ENCODE results near the gene RUNX3.
A peak's percentile ranks its signal among the peaks of the same experiment; 100 is the strongest.

RUNX3 gene

GRCh38 chr1:24886241-24886640 is 43.8 kb downstream of the RUNX3 start:
- CTCF ChIA-PET = no interaction called here
- peaks cover 65% of the 10 kb centered on the region for H3K27me3 Mint-ChIP-seq
- no peak overlapping the region for H3K4me3 Mint-ChIP-seq
- H3K36me3 Mint-ChIP-seq = no peaks in the 10 kb centered on the region
- H3K4me1 Mint-ChIP-seq = no peaks in the 10 kb centered on the region
- peak; percentile 14 for DNase-seq
- peaks cover 4% of the 10 kb centered on the region for H3K9me3 Mint-ChIP-seq
- no peak overlapping the region for H3K27ac Mint-ChIP-seq

GRCh38 chr1:24884751-24885150 is 45.3 kb downstream of the RUNX3 start:
- Mint-ChIP-seq H3K4me1 (no peaks in the 10 kb centered on the region), H3K27me3 (peaks cover 64% of the 10 kb centered on the region), H3K4me3 (no peak overlapping the region), H3K27ac (no peak overlapping the region), H3K36me3 (no peaks in the 10 kb centered on the region), H3K9me3 (peaks cover 4% of the 10 kb centered on the region)
- CTCF ChIA-PET = interaction anchor here (1.2 kb wide), 1 partner anchor 10 kb away, joined by 3 read pairs; no protein-coding TSS in a partner anchor
- no peak for DNase-seq

GRCh38 chr1:24881034-24881433 is 49.0 kb downstream of the RUNX3 start:
- Mint-ChIP-seq H3K9me3 (peaks cover 4% of the 10 kb centered on the region), H3K4me3 (no peak overlapping the region), H3K4me1 (no peaks in the 10 kb centered on the region), H3K27me3 (peaks cover 59% of the 10 kb centered on the region), H3K27ac (no peak overlapping the region), H3K36me3 (no peaks in the 10 kb centered on the region)
- CTCF ChIA-PET = interaction anchor here (0.9 kb wide), 1 partner anchor 17 kb away, joined by 3 read pairs; no protein-coding TSS in a partner anchor
- DNase-seq = no peak

GRCh38 chr1:24878775-24879742 is 51.0 kb downstream of the RUNX3 start:
- Mint-ChIP-seq H3K27me3 (peaks cover 57% of the 10 kb centered on the region), H3K36me3 (no peaks in the 10 kb centered on the region), H3K4me3 (no peak overlapping the region), H3K27ac (no peak overlapping the region), H3K4me1 (no peaks in the 10 kb centered on the region), H3K9me3 (peaks cover 4% of the 10 kb centered on the region)
- CTCF ChIA-PET = interaction anchor here (1.2 to 1.6 kb wide), 2 partner anchors 18 to 31 kb away, joined by 3 to 5 read pairs; no protein-coding TSS in a partner anchor
- DNase-seq = peak; percentile 17

GRCh38 chr1:24878045-24878444 is 52.0 kb downstream of the RUNX3 start:
- DNase-seq = no peak
- CTCF ChIA-PET = interaction anchor here (1.6 kb wide), 1 partner anchor 19 kb away, joined by 5 read pairs; no protein-coding TSS in a partner anchor
- Mint-ChIP-seq H3K27me3 (peaks cover 54% of the 10 kb centered on the region), H3K4me3 (no peak overlapping the region), H3K4me1 (no peaks in the 10 kb centered on the region), H3K9me3 (peaks cover under 1% of the 10 kb centered on the region), H3K27ac (no peak overlapping the region), H3K36me3 (no peaks in the 10 kb centered on the region)

- CTCF ChIA-PET = interaction anchor here (0.5 kb wide), 1 partner anchor 339 kb away, joined by 4 read pairs; no protein-coding TSS in a partner anchor
- peaks cover 68% of the 10 kb centered on the region for H3K27me3 Mint-ChIP-seq
- no peak overlapping the region for H3K27ac Mint-ChIP-seq
- no peak overlapping the region for H3K4me3 Mint-ChIP-seq
- no peaks in the 10 kb centered on the region for H3K9me3 Mint-ChIP-seq
- peaks cover 1% of the 10 kb centered on the region for H3K4me1 Mint-ChIP-seq
- DNase-seq = no peak
- no peaks in the 10 kb centered on the region for H3K36me3 Mint-ChIP-seq
These were observed 54.0 kb downstream of the RUNX3 start for GRCh38 chr1:24875991-24876506.

GRCh38 chr1:24875257-24875656 is 54.8 kb downstream of the RUNX3 start:
- H3K27me3 Mint-ChIP-seq = peaks cover 71% of the 10 kb centered on the region
- no peak for DNase-seq
- no peak overlapping the region for H3K27ac Mint-ChIP-seq
- no peak overlapping the region for H3K4me3 Mint-ChIP-seq
- CTCF ChIA-PET = no interaction called here
- H3K4me1 Mint-ChIP-seq = peaks cover 6% of the 10 kb centered on the region
- H3K9me3 Mint-ChIP-seq = no peaks in the 10 kb centered on the region
- no peaks in the 10 kb centered on the region for H3K36me3 Mint-ChIP-seq

GRCh38 chr1:24874611-24875234 is 55.4 kb downstream of the RUNX3 start:
- no peaks in the 10 kb centered on the region for H3K9me3 Mint-ChIP-seq
- H3K4me1 Mint-ChIP-seq = peaks cover 6% of the 10 kb centered on the region
- H3K27me3 Mint-ChIP-seq = peaks cover 66% of the 10 kb centered on the region
- DNase-seq = no peak
- no peak overlapping the region for H3K4me3 Mint-ChIP-seq
- no peak overlapping the region for H3K27ac Mint-ChIP-seq
- no peaks in the 10 kb centered on the region for H3K36me3 Mint-ChIP-seq
- CTCF ChIA-PET = interaction anchor here (0.6 kb wide), 1 partner anchor 147 kb away, joined by 3 read pairs; no protein-coding TSS in a partner anchor

- CTCF ChIA-PET = no interaction called here
- Mint-ChIP-seq H3K4me1 (peaks cover 6% of the 10 kb centered on the region), H3K36me3 (no peaks in the 10 kb centered on the region), H3K4me3 (no peak overlapping the region), H3K27me3 (peaks cover 63% of the 10 kb centered on the region), H3K9me3 (no peaks in the 10 kb centered on the region), H3K27ac (no peak overlapping the region)
- no peak for DNase-seq
These were observed 56.0 kb downstream of the RUNX3 start for GRCh38 chr1:24874056-24874455.

GRCh38 chr1:24873148-24873547 is 56.9 kb downstream of the RUNX3 start:
- CTCF ChIA-PET = no interaction called here
- H3K4me1 Mint-ChIP-seq = peaks cover 6% of the 10 kb centered on the region
- no peaks in the 10 kb centered on the region for H3K36me3 Mint-ChIP-seq
- DNase-seq = no peak
- peaks cover 63% of the 10 kb centered on the region for H3K27me3 Mint-ChIP-seq
- H3K27ac Mint-ChIP-seq = no peak overlapping the region
- H3K9me3 Mint-ChIP-seq = no peaks in the 10 kb centered on the region
- H3K4me3 Mint-ChIP-seq = no peak overlapping the region

GRCh38 chr1:24872061-24872850 is 57.8 kb downstream of the RUNX3 start:
- CTCF ChIA-PET = interaction anchor here (1.1 kb wide), 1 partner anchor 26 kb away, joined by 3 read pairs; no protein-coding TSS in a partner anchor
- H3K27me3 Mint-ChIP-seq = peaks cover 69% of the 10 kb centered on the region
- no peak overlapping the region for H3K27ac Mint-ChIP-seq
- no peaks in the 10 kb centered on the region for H3K9me3 Mint-ChIP-seq
- peaks cover 6% of the 10 kb centered on the region for H3K4me1 Mint-ChIP-seq
- no peak overlapping the region for H3K4me3 Mint-ChIP-seq
- no peaks in the 10 kb centered on the region for H3K36me3 Mint-ChIP-seq
- DNase-seq = no peak

GRCh38 chr1:24871306-24871901 is 58.7 kb downstream of the RUNX3 start:
- Mint-ChIP-seq H3K27ac (no peak overlapping the region), H3K4me3 (no peak overlapping the region), H3K36me3 (no peaks in the 10 kb centered on the region), H3K4me1 (peaks cover 6% of the 10 kb centered on the region), H3K9me3 (no peaks in the 10 kb centered on the region), H3K27me3 (peaks cover 77% of the 10 kb centered on the region)
- no peak for DNase-seq
- CTCF ChIA-PET = interaction anchor here (1.1 kb wide), 1 partner anchor 27 kb away, joined by 3 read pairs; no protein-coding TSS in a partner anchor

GRCh38 chr1:24870551-24871195 is 59.4 kb downstream of the RUNX3 start:
- peaks cover 6% of the 10 kb centered on the region for H3K4me1 Mint-ChIP-seq
- H3K27ac Mint-ChIP-seq = no peak overlapping the region
- H3K36me3 Mint-ChIP-seq = no peaks in the 10 kb centered on the region
- H3K4me3 Mint-ChIP-seq = no peak overlapping the region
- peak; percentile 31 for DNase-seq
- H3K27me3 Mint-ChIP-seq = peaks cover 78% of the 10 kb centered on the region
- no peaks in the 10 kb centered on the region for H3K9me3 Mint-ChIP-seq
- CTCF ChIA-PET = no interaction called here
